ENCODE data around the gene KATNBL1.
"Not testable (repeated sequence)": the region's sequence is repeated elsewhere in the genome, so short reads cannot be mapped to it uniquely, and the experiment has no call there.

Gene KATNBL1

GRCh38 chr15:34193272-34193671, 16.6 kb downstream of the KATNBL1 start:
- no CpG with 5 or more reads among the region's 7 CpGs for WGBS (ENCODE audit: insufficient coverage, insufficient read length)

GRCh38 chr15:34188711-34189110, 21.2 kb downstream of the KATNBL1 start:
- Histone ChIP-seq H3K4me3 (ENCODE audit: low read length) (no peak overlapping the region), H3K9me3 (ENCODE audit: control insufficient read depth, insufficient read depth, low read length) (no peaks in the 10 kb centered on the region), H3K4me1 (ENCODE audit: control insufficient read depth, insufficient read depth, low read length) (no peaks in the 10 kb centered on the region), H3K27ac (ENCODE audit: low read length) (no peak overlapping the region), H3K27me3 (ENCODE audit: control insufficient read depth, insufficient read depth, low read length) (no peaks in the 10 kb centered on the region), H3K36me3 (ENCODE audit: control insufficient read depth, insufficient read depth, low read length) (peaks cover 3% of the 10 kb centered on the region; the same call in 1 of the 2 replicates)
- DNase-seq (ENCODE audit: low read depth, low spot score), result no peak
- no CpG with 5 or more reads among the region's 5 CpGs for WGBS (ENCODE audit: insufficient coverage, insufficient read length)

More at GRCh38 chr15:34193272-34193671, 16.6 kb downstream of the KATNBL1 start:
- DNase-seq (ENCODE audit: low read depth, low spot score); H3K36me3 ChIP-seq (ENCODE audit: control insufficient read depth, insufficient read depth, low read length); H3K27ac ChIP-seq (ENCODE audit: low read length); H3K4me3 ChIP-seq (ENCODE audit: low read length); H3K9me3 ChIP-seq (ENCODE audit: control insufficient read depth, insufficient read depth, low read length); H3K4me1 ChIP-seq (ENCODE audit: control insufficient read depth, insufficient read depth, low read length); H3K27me3 ChIP-seq (ENCODE audit: control insufficient read depth, insufficient read depth, low read length): not testable (repeated sequence)

GRCh38 chr15:34185666-34186065, 24.2 kb downstream of the KATNBL1 start:
- WGBS (ENCODE audit: insufficient coverage, insufficient read length), result no CpG with 5 or more reads among the region's 4 CpGs
- Histone ChIP-seq H3K27ac (ENCODE audit: low read length) (no peak overlapping the region), H3K27me3 (ENCODE audit: control insufficient read depth, insufficient read depth, low read length) (no peaks in the 10 kb centered on the region), H3K4me3 (ENCODE audit: low read length) (no peak overlapping the region), H3K9me3 (ENCODE audit: control insufficient read depth, insufficient read depth, low read length) (no peaks in the 10 kb centered on the region), H3K4me1 (ENCODE audit: control insufficient read depth, insufficient read depth, low read length) (no peaks in the 10 kb centered on the region), H3K36me3 (ENCODE audit: control insufficient read depth, insufficient read depth, low read length) (peaks cover 3% of the 10 kb centered on the region; the same call in 1 of the 2 replicates)
- no peak for DNase-seq (ENCODE audit: low read depth, low spot score)

GRCh38 chr15:34182942-34183341, 27.0 kb downstream of the KATNBL1 start:
- Histone ChIP-seq H3K27me3 (ENCODE audit: control insufficient read depth, insufficient read depth, low read length) (no peaks in the 10 kb centered on the region), H3K27ac (ENCODE audit: low read length) (no peak overlapping the region), H3K4me3 (ENCODE audit: low read length) (no peak overlapping the region), H3K4me1 (ENCODE audit: control insufficient read depth, insufficient read depth, low read length) (no peaks in the 10 kb centered on the region), H3K36me3 (ENCODE audit: control insufficient read depth, insufficient read depth, low read length) (peaks cover 3% of the 10 kb centered on the region; the same call in 1 of the 2 replicates), H3K9me3 (ENCODE audit: control insufficient read depth, insufficient read depth, low read length) (no peaks in the 10 kb centered on the region)
- WGBS (ENCODE audit: insufficient coverage, insufficient read length), result no CpG with 5 or more reads among the region's 4 CpGs
- DNase-seq (ENCODE audit: low read depth, low spot score), result no peak

GRCh38 chr15:34179234-34179633, 30.7 kb downstream of the KATNBL1 start:
- no CpG with 5 or more reads among the region's 3 CpGs for WGBS (ENCODE audit: insufficient coverage, insufficient read length)
- Histone ChIP-seq H3K27ac (ENCODE audit: low read length) (no peak overlapping the region), H3K27me3 (ENCODE audit: control insufficient read depth, insufficient read depth, low read length) (no peaks in the 10 kb centered on the region), H3K9me3 (ENCODE audit: control insufficient read depth, insufficient read depth, low read length) (no peaks in the 10 kb centered on the region), H3K36me3 (ENCODE audit: control insufficient read depth, insufficient read depth, low read length) (no peaks in the 10 kb centered on the region), H3K4me1 (ENCODE audit: control insufficient read depth, insufficient read depth, low read length) (no peaks in the 10 kb centered on the region), H3K4me3 (ENCODE audit: low read length) (no peak overlapping the region)
- no peak for DNase-seq (ENCODE audit: low read depth, low spot score)

- not testable (repeated sequence) for DNase-seq (ENCODE audit: low read depth, low spot score); H3K27me3 ChIP-seq (ENCODE audit: control insufficient read depth, insufficient read depth, low read length); H3K27ac ChIP-seq (ENCODE audit: low read length); H3K4me3 ChIP-seq (ENCODE audit: low read length); H3K36me3 ChIP-seq (ENCODE audit: control insufficient read depth, insufficient read depth, low read length); H3K4me1 ChIP-seq (ENCODE audit: control insufficient read depth, insufficient read depth, low read length); H3K9me3 ChIP-seq (ENCODE audit: control insufficient read depth, insufficient read depth, low read length)
- WGBS (ENCODE audit: insufficient coverage, insufficient read length), result no CpG with 5 or more reads among the region's 14 CpGs
Measured at GRCh38 chr15:34165987-34166573, 43.8 kb downstream of the KATNBL1 start.

- Histone ChIP-seq H3K4me1 (ENCODE audit: control insufficient read depth, insufficient read depth, low read length) (0 out of 2 replicates have a peak, but pooled peaks cover 2% of the 10 kb centered on the region), H3K4me3 (ENCODE audit: low read length) (no peak overlapping the region), H3K9me3 (ENCODE audit: control insufficient read depth, insufficient read depth, low read length) (peaks cover 8% of the 10 kb centered on the region; the same call in 1 of the 2 replicates), H3K27ac (ENCODE audit: low read length) (no peak overlapping the region), H3K36me3 (ENCODE audit: control insufficient read depth, insufficient read depth, low read length) (peaks cover 9% of the 10 kb centered on the region), H3K27me3 (ENCODE audit: control insufficient read depth, insufficient read depth, low read length) (no peaks in the 10 kb centered on the region)
- no peak for DNase-seq (ENCODE audit: low read depth, low spot score)
- WGBS (ENCODE audit: insufficient coverage, insufficient read length), result no CpG with 5 or more reads among the region's 9 CpGs
Measured at GRCh38 chr15:34161329-34161963, 48.5 kb downstream of the KATNBL1 start.

GRCh38 chr15:34160735-34161134, 49.2 kb downstream of the KATNBL1 start:
- no peaks in the 10 kb centered on the region for H3K27me3 ChIP-seq (ENCODE audit: control insufficient read depth, insufficient read depth, low read length)
- peaks cover 8% of the 10 kb centered on the region; the same call in 1 of the 2 replicates for H3K9me3 ChIP-seq (ENCODE audit: control insufficient read depth, insufficient read depth, low read length)
- H3K4me3 ChIP-seq (ENCODE audit: low read length), result no peak overlapping the region
- WGBS (ENCODE audit: insufficient coverage, insufficient read length), result no CpG with 5 or more reads among the region's 5 CpGs
- H3K4me1 ChIP-seq (ENCODE audit: control insufficient read depth, insufficient read depth, low read length), result no peaks in the 10 kb centered on the region
- H3K27ac ChIP-seq (ENCODE audit: low read length), result no peak overlapping the region
- H3K36me3 ChIP-seq (ENCODE audit: control insufficient read depth, insufficient read depth, low read length), result peaks cover 9% of the 10 kb centered on the region
- DNase-seq (ENCODE audit: low read depth, low spot score), result no peak

- Histone ChIP-seq H3K36me3 (ENCODE audit: control insufficient read depth, insufficient read depth, low read length) (peaks cover 11% of the 10 kb centered on the region), H3K4me3 (ENCODE audit: low read length) (no peak overlapping the region), H3K4me1 (ENCODE audit: control insufficient read depth, insufficient read depth, low read length) (no peaks in the 10 kb centered on the region), H3K9me3 (ENCODE audit: control insufficient read depth, insufficient read depth, low read length) (peaks cover 10% of the 10 kb centered on the region), H3K27me3 (ENCODE audit: control insufficient read depth, insufficient read depth, low read length) (no peaks in the 10 kb centered on the region), H3K27ac (ENCODE audit: low read length) (no peak overlapping the region)
- no peak for DNase-seq (ENCODE audit: low read depth, low spot score)
Measured at GRCh38 chr15:34158355-34158754, 51.5 kb downstream of the KATNBL1 start.

- WGBS (ENCODE audit: insufficient coverage, insufficient read length), result no CpG with 5 or more reads among the region's 7 CpGs
- Histone ChIP-seq H3K9me3 (ENCODE audit: control insufficient read depth, insufficient read depth, low read length) (peaks cover 3% of the 10 kb centered on the region), H3K4me1 (ENCODE audit: control insufficient read depth, insufficient read depth, low read length) (no peaks in the 10 kb centered on the region), H3K27me3 (ENCODE audit: control insufficient read depth, insufficient read depth, low read length) (no peaks in the 10 kb centered on the region), H3K27ac (ENCODE audit: low read length) (no peak overlapping the region), H3K4me3 (ENCODE audit: low read length) (no peak overlapping the region), H3K36me3 (ENCODE audit: control insufficient read depth, insufficient read depth, low read length) (peaks cover 3% of the 10 kb centered on the region; the same call in 1 of the 2 replicates)
- DNase-seq (ENCODE audit: low read depth, low spot score), result no peak
Measured at GRCh38 chr15:34155859-34156258, 54.0 kb downstream of the KATNBL1 start.
